Neural cell (in vitro differentiated cells): ENCODE data around the gene SH3RF3. TPM values are rescaled to one million over a fixed set of nuclear protein-coding genes. Genes with fewer than 3 reads are reported as not detected.

Experiments
- H2AFZ ChIP-seq: fragments of 200-600, 300-800 bp; sonication (generic), shearing (Covaris generic); 2 replicates; pipeline ENCODE4 v1.6.0; 2014; ENCODE audit warnings: low read depth, mild to moderate bottlenecking, antibody characterized with exemption, low read length, moderate library complexity
- H3F3A ChIP-seq: fragments of 200-600 bp; shearing (Covaris generic); 2 replicates; pipeline ENCODE4 v1.6.1; 2016; ENCODE audit warnings: mild to moderate bottlenecking, moderate library complexity, mixed read lengths, antibody characterized with exemption, low read length; ENCODE audit not compliant: insufficient read depth, poor library complexity, severe bottlenecking
- H3K27ac ChIP-seq: fragments of 200-600, 300-800 bp; sonication (generic), shearing (Covaris generic); 2 replicates; pipeline ENCODE4 v1.5.1; 2014; ENCODE audit warnings: mild to moderate bottlenecking, low read length, moderate library complexity
- H3K27me3 ChIP-seq: fragments of 300-800, 200-600 bp; sonication (generic), shearing (Covaris generic); 2 replicates; pipeline ENCODE4 v1.6.0; 2014; ENCODE audit warnings: mild to moderate bottlenecking, low read depth, low read length, moderate library complexity; ENCODE audit not compliant: insufficient read depth
- H3K36me3 ChIP-seq: fragments of 300-800, 200-600 bp; sonication (generic), shearing (Covaris generic); 2 replicates; pipeline ENCODE4 v1.5.1; 2014; ENCODE audit warnings: mild to moderate bottlenecking, antibody characterized with exemption, low read length, moderate library complexity; ENCODE audit not compliant: insufficient read depth
- H3K4me2 ChIP-seq: fragments of 300-800, 200-600 bp; sonication (generic), shearing (Covaris generic); 2 replicates; pipeline ENCODE4 v1.6.0; 2014; ENCODE audit warnings: mild to moderate bottlenecking, low read length
- H3K4me3 ChIP-seq: fragments of 300-800, 200-600 bp; sonication (generic), shearing (Covaris generic); 2 replicates; pipeline ENCODE4 v1.5.1; 2014; ENCODE audit warnings: mild to moderate bottlenecking, low read length, moderate library complexity
- H3K79me2 ChIP-seq: fragments of 200-600 bp; shearing (Covaris generic); replicated peaks from 2 replicates; pipeline ENCODE4 v1.6.0; 2014; ENCODE audit warnings: mild to moderate bottlenecking, low read length, moderate library complexity; ENCODE audit not compliant: insufficient read depth
- H3K9ac ChIP-seq: fragments of 300-800, 200-600 bp; sonication (generic), shearing (Covaris generic); 2 replicates; pipeline ENCODE4 v1.6.1; 2016; ENCODE audit warnings: mild to moderate bottlenecking, low read length, mixed read lengths
- H3K9me2 ChIP-seq: fragments of 200-600 bp; shearing (Covaris generic); 2 replicates; pipeline ENCODE4 v1.6.1; 2016; ENCODE audit warnings: mild to moderate bottlenecking, low read length, mixed read lengths; ENCODE audit not compliant: insufficient read depth
- H3K9me3 ChIP-seq: fragments of 200-600, 300-800 bp; sonication (generic), shearing (Covaris generic); 2 replicates; pipeline ENCODE4 v1.6.1; 2016; ENCODE audit warnings: mild to moderate bottlenecking, mixed run types, low read length, moderate library complexity, mixed read lengths
- H4K20me1 ChIP-seq: fragments of 200-600 bp; shearing (Covaris generic); 2 replicates; pipeline ENCODE4 v1.6.1; 2016; ENCODE audit warnings: mild to moderate bottlenecking, mixed run types; ENCODE audit not compliant: insufficient read depth
- EP300 ChIP-seq: fragments of 450-650 bp; conservative IDR thresholded peaks from 2 replicates; pipeline ENCODE4 v1.6.1; 2014; ENCODE audit warnings: antibody characterized with exemption, mild to moderate bottlenecking, moderate library complexity; ENCODE audit not compliant: poor library complexity, severe bottlenecking
- EZH2 ChIP-seq: fragments of 200-600, 300-800 bp; shearing (Covaris generic), sonication (generic); IDR thresholded peaks from 2 replicates; pipeline ENCODE4 v1.6.1; 2014; ENCODE audit warnings: antibody characterized with exemption, low read length, borderline replicate concordance, mild to moderate bottlenecking; ENCODE audit not compliant: insufficient read depth, poor library complexity, severe bottlenecking
- MXI1 ChIP-seq: fragments of 450-650 bp; conservative IDR thresholded peaks from 2 replicates; pipeline ENCODE4 v1.6.1; 2014; ENCODE audit warnings: antibody characterized with exemption, mild to moderate bottlenecking; ENCODE audit not compliant: poor library complexity, severe bottlenecking
- POLR2AphosphoS5 ChIP-seq: IDR thresholded peaks from 2 replicates; pipeline ENCODE4 v1.6.1; 2012
- RAD21 ChIP-seq: fragments of 450-650 bp; conservative IDR thresholded peaks from 2 replicates; pipeline ENCODE4 v1.6.1; 2014; ENCODE audit warnings: antibody characterized with exemption, mild to moderate bottlenecking, moderate library complexity
- SMC3 ChIP-seq: fragments of 450-650 bp; conservative IDR thresholded peaks from 2 replicates; pipeline ENCODE4 v1.6.1; 2014; ENCODE audit warnings: antibody characterized with exemption, mild to moderate bottlenecking, moderate library complexity; ENCODE audit not compliant: poor library complexity
- TAF1 ChIP-seq: IDR thresholded peaks from 2 replicates; pipeline ENCODE4 v1.6.1; 2012; ENCODE audit warnings: low read depth
- polyA plus RNA-seq: library from polyadenylated mRNA; depleted of rRNA; stranded (reverse); fragments of >200 nt; gene quantifications from 2 replicates; pipeline ENCODE4 v1.2.3, GENCODE V29; 2014
- TF ChIP-seq, protein P1 (sequence below): fragments of 450-650 bp; IDR thresholded peaks from 2 replicates; pipeline ENCODE4 v1.5.1; 2014; ENCODE audit warnings: antibody characterized with exemption, mild to moderate bottlenecking, moderate library complexity; ENCODE audit not compliant: poor library complexity, severe bottlenecking
- TF ChIP-seq, protein P2 (sequence below): IDR thresholded peaks from 2 replicates; pipeline ENCODE4 v1.6.1; 2012; ENCODE audit warnings: borderline replicate concordance

The SH3RF3 gene
- polyA plus RNA-seq, 1 donor from 2014 or later = 0.53 TPM

DNA sequence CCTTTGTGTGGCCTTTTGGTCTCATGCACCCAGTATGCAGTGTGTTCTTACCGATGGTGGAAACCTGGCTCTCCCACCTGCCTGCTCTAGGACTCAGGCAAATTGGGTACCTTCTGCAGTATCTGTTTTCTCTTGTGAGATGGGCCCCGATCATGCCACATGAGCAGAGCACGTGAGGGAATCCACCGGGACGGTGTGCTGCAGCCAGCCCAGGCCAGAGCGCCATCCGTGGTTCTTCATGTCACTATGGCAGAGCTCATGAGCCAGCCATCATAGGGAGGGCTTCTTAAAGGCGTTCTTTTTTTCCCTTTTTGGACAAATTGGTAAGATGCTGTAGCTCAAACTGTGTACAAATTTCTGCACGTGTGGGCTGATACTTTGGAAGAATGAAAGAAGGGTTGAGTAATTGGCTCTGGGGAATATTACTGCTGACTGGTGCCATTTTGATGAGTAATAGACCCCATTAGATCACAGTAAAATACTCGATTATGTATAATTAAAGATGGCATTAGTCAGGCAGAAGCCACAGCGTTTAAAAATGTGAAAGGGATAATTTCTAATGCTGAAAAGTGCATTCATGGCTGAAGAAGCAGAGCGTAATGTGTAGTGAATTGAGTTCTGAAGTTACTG lies 19.2 kb downstream of the SH3RF3 start:
- Histone ChIP-seq H3K27ac (no peak overlapping the region), H3K9me3 (no peaks in the 10 kb centered on the region), H4K20me1 (no peaks in the 10 kb centered on the region), H3K36me3 (no peaks in the 10 kb centered on the region), H3K79me2 (no peaks in the 10 kb centered on the region), H3K4me2 (no peak overlapping the region), H3K9me2 (no peaks in the 10 kb centered on the region), H2AFZ (no peak overlapping the region), H3F3A (no peaks in the 10 kb centered on the region), H3K9ac (no peak overlapping the region), H3K27me3 (no peaks in the 10 kb centered on the region), H3K4me3 (no peak overlapping the region)
- no peak for TF ChIP-seq EP300
- TF ChIP-seq, protein P1, sequence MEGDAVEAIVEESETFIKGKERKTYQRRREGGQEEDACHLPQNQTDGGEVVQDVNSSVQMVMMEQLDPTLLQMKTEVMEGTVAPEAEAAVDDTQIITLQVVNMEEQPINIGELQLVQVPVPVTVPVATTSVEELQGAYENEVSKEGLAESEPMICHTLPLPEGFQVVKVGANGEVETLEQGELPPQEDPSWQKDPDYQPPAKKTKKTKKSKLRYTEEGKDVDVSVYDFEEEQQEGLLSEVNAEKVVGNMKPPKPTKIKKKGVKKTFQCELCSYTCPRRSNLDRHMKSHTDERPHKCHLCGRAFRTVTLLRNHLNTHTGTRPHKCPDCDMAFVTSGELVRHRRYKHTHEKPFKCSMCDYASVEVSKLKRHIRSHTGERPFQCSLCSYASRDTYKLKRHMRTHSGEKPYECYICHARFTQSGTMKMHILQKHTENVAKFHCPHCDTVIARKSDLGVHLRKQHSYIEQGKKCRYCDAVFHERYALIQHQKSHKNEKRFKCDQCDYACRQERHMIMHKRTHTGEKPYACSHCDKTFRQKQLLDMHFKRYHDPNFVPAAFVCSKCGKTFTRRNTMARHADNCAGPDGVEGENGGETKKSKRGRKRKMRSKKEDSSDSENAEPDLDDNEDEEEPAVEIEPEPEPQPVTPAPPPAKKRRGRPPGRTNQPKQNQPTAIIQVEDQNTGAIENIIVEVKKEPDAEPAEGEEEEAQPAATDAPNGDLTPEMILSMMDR = no peak
- TF ChIP-seq RAD21 = no peak
- no peak for TF ChIP-seq MXI1
- no peak for TF ChIP-seq POLR2AphosphoS5
- no peak for TF ChIP-seq SMC3

DNA sequence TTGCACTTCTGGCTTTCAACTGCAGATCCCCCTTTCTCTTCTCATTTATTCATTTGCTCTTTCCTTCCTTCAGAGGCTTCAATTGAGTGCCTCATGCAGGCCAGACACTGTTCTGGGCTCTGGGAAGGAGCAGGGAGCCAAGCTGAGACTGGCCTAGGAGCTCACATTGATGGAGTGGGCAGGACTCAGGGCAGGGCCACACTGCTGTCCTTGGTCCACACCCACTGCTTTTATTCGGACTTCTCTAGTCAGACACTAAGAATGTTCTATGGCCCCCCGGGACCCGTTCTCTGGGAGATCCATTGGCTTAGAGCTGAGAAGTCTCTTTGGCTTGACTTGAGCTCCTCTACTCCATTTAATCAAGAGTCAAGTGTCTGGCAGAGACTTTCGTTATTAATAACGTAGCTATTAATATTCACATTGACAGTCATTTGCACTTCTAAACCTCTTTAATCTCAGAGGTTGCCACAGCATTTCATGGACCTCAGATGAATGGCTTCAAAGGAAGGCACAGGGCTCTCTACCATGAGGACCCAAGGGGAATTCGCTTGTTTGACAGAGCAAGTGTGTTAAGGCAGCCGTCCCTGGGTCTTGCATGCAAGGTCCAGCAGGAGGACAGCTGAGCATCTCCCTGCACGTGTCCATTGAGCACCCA lies 20.1 kb downstream of the SH3RF3 start:
- Histone ChIP-seq H4K20me1 (no peaks in the 10 kb centered on the region), H3K27me3 (no peaks in the 10 kb centered on the region), H3K4me2 (no peak overlapping the region), H3K4me3 (no peak overlapping the region), H3K36me3 (no peaks in the 10 kb centered on the region), H3K27ac (no peak overlapping the region), H3K9me2 (no peaks in the 10 kb centered on the region), H3K79me2 (no peaks in the 10 kb centered on the region), H3K9me3 (no peaks in the 10 kb centered on the region), H2AFZ (no peak overlapping the region), H3F3A (no peaks in the 10 kb centered on the region), H3K9ac (no peak overlapping the region)
- no peak for TF ChIP-seq EZH2
- TF ChIP-seq MXI1 = no peak
- no peak for TF ChIP-seq SMC3
- TF ChIP-seq, protein P1 = no peak
- no peak for TF ChIP-seq TAF1
- no peak for TF ChIP-seq RAD21
- TF ChIP-seq, protein P2, sequence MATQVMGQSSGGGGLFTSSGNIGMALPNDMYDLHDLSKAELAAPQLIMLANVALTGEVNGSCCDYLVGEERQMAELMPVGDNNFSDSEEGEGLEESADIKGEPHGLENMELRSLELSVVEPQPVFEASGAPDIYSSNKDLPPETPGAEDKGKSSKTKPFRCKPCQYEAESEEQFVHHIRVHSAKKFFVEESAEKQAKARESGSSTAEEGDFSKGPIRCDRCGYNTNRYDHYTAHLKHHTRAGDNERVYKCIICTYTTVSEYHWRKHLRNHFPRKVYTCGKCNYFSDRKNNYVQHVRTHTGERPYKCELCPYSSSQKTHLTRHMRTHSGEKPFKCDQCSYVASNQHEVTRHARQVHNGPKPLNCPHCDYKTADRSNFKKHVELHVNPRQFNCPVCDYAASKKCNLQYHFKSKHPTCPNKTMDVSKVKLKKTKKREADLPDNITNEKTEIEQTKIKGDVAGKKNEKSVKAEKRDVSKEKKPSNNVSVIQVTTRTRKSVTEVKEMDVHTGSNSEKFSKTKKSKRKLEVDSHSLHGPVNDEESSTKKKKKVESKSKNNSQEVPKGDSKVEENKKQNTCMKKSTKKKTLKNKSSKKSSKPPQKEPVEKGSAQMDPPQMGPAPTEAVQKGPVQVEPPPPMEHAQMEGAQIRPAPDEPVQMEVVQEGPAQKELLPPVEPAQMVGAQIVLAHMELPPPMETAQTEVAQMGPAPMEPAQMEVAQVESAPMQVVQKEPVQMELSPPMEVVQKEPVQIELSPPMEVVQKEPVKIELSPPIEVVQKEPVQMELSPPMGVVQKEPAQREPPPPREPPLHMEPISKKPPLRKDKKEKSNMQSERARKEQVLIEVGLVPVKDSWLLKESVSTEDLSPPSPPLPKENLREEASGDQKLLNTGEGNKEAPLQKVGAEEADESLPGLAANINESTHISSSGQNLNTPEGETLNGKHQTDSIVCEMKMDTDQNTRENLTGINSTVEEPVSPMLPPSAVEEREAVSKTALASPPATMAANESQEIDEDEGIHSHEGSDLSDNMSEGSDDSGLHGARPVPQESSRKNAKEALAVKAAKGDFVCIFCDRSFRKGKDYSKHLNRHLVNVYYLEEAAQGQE = no peak
- TF ChIP-seq POLR2AphosphoS5 = no peak
- TF ChIP-seq EP300 = no peak
